AG09309 (cell line): ENCODE measurements around the gene AP3D1.
"Not testable (repeated sequence)": the region's sequence is repeated elsewhere in the genome, so short reads cannot be mapped to it uniquely, and the experiment has no call there.

Experiments used
- DNase-seq: peaks from one replicate; pipeline ENCODE4 v3.0.0-alpha.2; 2010; ENCODE audit warnings: low read depth
- H3K4me3 ChIP-seq: 2 replicates; pipeline ENCODE4 v1.5.1; 2011; ENCODE audit warnings: mild to moderate bottlenecking, low read depth, low read length, moderate library complexity; ENCODE audit not compliant: control insufficient read depth
- TF ChIP-seq, protein P1 (sequence below): IDR thresholded peaks from 2 replicates; pipeline ENCODE4 v1.5.1; 2011; ENCODE audit warnings: mild to moderate bottlenecking, low read depth, low read length, inconsistent platforms; ENCODE audit not compliant: insufficient read depth, control insufficient read depth; ENCODE audit errors: missing control alignments

AP3D1 gene

DNA sequence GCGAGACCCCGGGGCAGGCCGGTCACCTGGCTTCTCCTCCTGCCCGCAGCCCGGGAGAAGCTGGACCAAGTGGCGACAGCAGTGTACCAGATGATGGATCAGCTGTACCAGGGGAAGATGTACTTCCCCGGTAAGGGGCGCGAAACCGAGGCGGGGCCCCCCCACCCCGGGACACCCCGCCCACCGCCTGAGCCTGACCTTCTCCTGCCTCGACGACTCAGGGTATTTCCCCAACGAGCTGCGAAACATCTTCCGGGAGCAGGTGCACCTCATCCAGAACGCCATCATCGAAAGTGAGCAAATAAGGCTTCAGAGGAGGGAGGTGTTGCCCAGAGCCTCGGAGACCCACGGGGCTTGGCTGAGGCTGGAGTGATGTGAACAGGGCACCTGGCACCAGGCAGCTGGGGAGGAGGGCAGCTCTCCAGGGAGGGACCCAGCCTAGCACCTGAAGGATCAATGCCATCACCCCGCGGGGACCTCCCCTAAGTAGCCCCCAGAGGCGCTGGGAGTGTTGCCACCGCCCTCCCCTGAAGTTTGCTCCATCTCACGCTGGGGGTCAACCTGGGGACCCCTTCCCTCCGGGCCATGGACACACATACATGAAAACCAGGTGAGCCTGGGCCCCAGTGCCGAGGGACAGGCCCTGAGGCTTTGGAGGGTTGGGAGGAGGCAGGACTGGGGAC is 54.0 kb downstream of the AP3D1 start:
- H3K4me3 ChIP-seq = peak overlapping the region; percentile 54
- TF ChIP-seq, protein P1, sequence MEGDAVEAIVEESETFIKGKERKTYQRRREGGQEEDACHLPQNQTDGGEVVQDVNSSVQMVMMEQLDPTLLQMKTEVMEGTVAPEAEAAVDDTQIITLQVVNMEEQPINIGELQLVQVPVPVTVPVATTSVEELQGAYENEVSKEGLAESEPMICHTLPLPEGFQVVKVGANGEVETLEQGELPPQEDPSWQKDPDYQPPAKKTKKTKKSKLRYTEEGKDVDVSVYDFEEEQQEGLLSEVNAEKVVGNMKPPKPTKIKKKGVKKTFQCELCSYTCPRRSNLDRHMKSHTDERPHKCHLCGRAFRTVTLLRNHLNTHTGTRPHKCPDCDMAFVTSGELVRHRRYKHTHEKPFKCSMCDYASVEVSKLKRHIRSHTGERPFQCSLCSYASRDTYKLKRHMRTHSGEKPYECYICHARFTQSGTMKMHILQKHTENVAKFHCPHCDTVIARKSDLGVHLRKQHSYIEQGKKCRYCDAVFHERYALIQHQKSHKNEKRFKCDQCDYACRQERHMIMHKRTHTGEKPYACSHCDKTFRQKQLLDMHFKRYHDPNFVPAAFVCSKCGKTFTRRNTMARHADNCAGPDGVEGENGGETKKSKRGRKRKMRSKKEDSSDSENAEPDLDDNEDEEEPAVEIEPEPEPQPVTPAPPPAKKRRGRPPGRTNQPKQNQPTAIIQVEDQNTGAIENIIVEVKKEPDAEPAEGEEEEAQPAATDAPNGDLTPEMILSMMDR = no peak
- DNase-seq = no peak

DNA sequence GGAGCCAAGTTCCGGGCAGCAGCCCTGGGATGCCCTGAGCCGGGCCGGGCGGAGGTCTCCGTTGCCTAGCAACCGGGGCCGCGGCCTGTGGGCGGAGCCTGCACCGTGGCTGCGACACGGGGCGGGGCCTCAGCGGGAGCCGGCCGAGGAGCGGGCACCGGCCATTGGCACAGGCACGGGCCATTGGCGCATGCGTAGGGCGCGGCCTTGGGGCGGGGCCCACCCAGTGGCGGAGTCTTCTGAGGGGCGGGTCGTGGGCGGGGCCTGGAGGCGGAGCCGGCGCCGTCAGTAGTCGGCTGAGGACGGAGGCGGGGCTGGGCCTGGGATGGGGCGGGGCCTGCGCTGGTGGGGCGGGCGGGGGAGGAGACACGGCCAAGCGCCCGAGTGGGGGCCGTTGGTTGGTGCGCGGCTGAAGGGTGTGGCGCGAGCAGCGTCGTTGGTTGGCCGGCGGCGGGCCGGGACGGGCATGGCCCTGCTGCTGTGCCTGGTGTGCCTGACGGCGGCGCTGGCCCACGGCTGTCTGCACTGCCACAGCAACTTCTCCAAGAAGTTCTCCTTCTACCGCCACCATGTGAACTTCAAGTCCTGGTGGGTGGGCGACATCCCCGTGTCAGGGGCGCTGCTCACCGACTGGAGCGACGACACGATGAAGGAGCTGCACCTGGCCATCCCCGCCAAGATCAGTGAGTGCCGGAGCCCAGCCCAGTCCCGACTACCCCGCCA is 54.7 kb downstream of the AP3D1 start, which contains the start of gene IZUMO4:
IZUMO4 (plus strand) TSS at position 436 of the 723 bp plus-strand sequence; CDS start at position 467, 31 bp downstream.
- H3K4me3 ChIP-seq = peak within 1 kb of the TSS; percentile 71
- peak; percentile 79 for DNase-seq
- TF ChIP-seq, protein P1 = peak; percentile 39

DNA sequence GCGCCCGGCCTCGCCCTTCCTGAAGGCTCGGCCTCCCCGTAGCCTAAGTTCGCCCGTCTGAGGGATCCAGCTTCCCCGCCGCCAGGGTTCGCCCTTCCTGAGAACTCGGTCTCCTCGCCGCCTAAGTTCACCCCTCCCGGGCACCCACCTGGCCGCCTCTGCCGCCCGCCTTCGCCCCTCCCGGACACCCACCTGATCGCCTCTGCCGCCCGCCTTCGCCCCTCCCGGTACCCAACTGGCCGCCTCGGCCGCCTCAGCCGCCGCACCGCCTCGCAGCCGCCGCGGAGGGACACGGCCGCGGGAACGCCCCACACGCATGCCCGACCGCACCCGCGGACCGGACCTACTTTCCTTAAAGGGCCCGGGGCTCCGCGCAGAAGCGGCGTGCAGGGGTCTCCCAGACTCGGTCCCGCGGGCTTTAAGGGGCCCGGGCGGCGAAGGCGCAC is 55.3 kb downstream of the AP3D1 start, which contains the start of gene MOB3A:
MOB3A (minus strand) TSS at position 293 of the 446 bp plus-strand sequence. CDS start 17,766 bp downstream, outside the sequence.
- TF ChIP-seq, protein P1 = peak; percentile 56
- peak; percentile 75 for DNase-seq
- H3K4me3 ChIP-seq = peak within 1 kb of the TSS; percentile 71

DNA sequence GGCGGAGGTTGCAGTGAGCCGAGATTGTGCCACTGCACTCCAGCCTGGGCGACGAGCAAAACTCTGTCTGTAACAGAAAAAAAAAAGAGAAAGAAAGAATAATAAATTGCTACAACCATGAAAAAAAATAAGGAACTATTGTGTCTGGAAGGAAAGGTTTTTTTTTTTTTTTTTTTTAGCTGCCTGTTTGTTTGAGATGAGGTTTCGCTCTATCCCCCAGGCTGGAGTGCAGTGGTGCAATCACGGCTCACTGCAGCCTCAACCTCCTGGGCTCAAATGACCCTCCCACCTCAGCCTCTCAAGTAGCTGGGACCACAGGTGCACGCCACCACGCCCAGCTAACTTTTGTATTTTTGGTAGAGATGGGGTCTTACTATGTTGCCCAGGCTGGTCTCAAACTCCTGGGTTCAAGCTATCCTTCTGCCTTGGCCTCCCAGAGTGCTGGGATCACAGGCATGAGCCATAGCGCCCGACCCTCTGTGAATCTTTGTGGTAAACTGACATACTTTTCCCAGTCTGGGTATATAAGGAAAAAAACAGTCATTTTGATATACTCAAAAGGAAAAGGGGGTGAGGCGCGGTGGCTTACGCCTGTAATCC is 59.3 kb downstream of the AP3D1 start:
- DNase-seq = not testable (repeated sequence)

DNA sequence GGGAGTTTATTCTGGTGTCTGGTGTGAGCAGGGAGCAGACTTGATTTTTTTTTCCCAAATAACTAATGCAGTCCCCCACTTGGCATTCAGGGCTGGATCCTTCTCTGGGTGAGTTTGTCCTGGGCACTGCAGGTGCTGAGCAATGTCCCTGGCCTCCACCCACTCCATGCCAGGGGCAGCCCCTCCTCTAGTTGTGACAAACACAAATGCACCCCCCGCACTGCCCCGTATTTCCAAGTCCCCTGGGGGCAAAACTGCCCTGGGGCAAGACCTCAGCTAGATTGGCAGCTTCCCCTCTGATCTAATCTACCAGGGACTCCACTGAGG is 61.7 kb downstream of the AP3D1 start:
- TF ChIP-seq, protein P1 = no peak
- DNase-seq = no peak
- no peak overlapping the region for H3K4me3 ChIP-seq

More for the DNA sequence above, 59.3 kb downstream of the AP3D1 start:
- not testable (repeated sequence) for H3K4me3 ChIP-seq

DNA sequence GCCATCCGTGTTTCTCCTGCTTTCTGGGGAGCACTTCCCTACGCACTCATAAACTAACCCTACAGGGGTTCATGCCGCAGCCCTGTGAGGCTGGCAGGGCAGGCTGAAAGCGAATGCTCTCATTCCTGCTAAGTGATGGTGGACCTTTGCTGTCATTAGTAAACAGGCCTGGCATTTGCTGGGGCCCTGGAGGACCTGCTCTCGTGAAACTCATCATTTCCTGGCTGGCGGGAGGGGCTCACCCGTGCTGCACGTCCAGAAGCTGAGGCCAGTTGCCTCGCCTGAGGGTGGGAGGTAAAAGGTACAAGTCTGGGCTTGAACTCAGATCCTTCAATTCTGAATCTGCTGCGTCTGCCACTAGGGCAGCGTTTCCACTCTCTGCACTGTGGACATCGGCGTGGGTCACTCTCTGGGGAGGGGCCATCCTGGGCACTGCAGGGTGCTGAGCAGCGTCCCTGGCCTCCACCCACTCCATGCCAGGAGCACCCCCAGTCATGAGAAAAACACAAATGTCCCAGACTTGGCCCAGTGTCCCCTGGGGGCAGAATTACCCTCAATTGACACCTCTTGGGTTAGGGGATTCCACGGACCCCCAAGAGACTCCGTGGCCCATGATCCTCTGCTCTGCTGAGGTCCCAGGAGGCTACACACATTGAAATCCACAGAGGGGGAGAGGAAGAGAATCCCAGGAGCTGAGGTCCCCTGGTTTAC is 62.2 kb downstream of the AP3D1 start:
- no peak for DNase-seq
- no peak overlapping the region for H3K4me3 ChIP-seq
- TF ChIP-seq, protein P1 = no peak
